ENCODE results near the gene RAB35.

GRCh38 chr12:120048263-120048662, 68.3 kb downstream of the RAB35 start:
- TF ChIP-seq CTCF (tag by site-specific recombination; IDR thresholded peaks at IDR 0.05) = no peak
- no peak for TF ChIP-seq ZNF639 (tag by site-specific recombination; IDR thresholded peaks at IDR 0.05)

All from HEK293 (cell line).